GM19463 (cell line): ENCODE data around the gene KNDC1.
"Not testable (repeated sequence)": the region's sequence is repeated elsewhere in the genome, so short reads cannot be mapped to it uniquely, and the experiment has no call there.

Experiments
- ATAC-seq: cut with Tn5 transposase; IDR thresholded peaks from one replicate; pipeline ENCODE4 v1.9.1; 2021; ENCODE audit warnings: mild to moderate bottlenecking, moderate library complexity; ENCODE audit not compliant: unreplicated experiment

The KNDC1 gene

GRCh38 chr10:133141144-133141957 is 18.7 kb upstream of the KNDC1 start:
- no peak for ATAC-seq

GRCh38 chr10:133141958-133142340 is 18.1 kb upstream of the KNDC1 start:
- no peak for ATAC-seq

GRCh38 chr10:133142523-133143199 is 17.4 kb upstream of the KNDC1 start:
- no peak for ATAC-seq

GRCh38 chr10:133143200-133143533 is 16.9 kb upstream of the KNDC1 start:
- no peak for ATAC-seq

GRCh38 chr10:133143546-133143945 is 16.5 kb upstream of the KNDC1 start:
- ATAC-seq, result no peak

- ATAC-seq, result no peak
These were observed 15.2 kb upstream of the KNDC1 start for GRCh38 chr10:133144771-133145170.

GRCh38 chr10:133150226-133150625 is 9.8 kb upstream of the KNDC1 start:
- no peak for ATAC-seq

GRCh38 chr10:133150656-133151055 is 9.4 kb upstream of the KNDC1 start:
- no peak for ATAC-seq

- not testable (repeated sequence) for ATAC-seq
These were observed 8.9 kb upstream of the KNDC1 start for GRCh38 chr10:133151071-133151470.

GRCh38 chr10:133151543-133151972 is 8.5 kb upstream of the KNDC1 start:
- ATAC-seq, result no peak

- no peak for ATAC-seq
These were observed 5.6 kb upstream of the KNDC1 start for GRCh38 chr10:133154411-133154810.

GRCh38 chr10:133154996-133155778 is 4.8 kb upstream of the KNDC1 start:
- no peak for ATAC-seq

GRCh38 chr10:133156674-133157579 is 3.1 kb upstream of the KNDC1 start:
- ATAC-seq, result no peak

- ATAC-seq, result no peak
These were observed 2.2 kb upstream of the KNDC1 start for GRCh38 chr10:133157662-133158436.

GRCh38 chr10:133158437-133158755 is 1.6 kb upstream of the KNDC1 start:
- ATAC-seq, result no peak

GRCh38 chr10:133158756-133159610 is 1.0 kb upstream of the KNDC1 start:
- ATAC-seq, result no peak

- ATAC-seq, result no peak
These were observed 439 bp upstream of the KNDC1 start for GRCh38 chr10:133159611-133159949.

GRCh38 chr10:133160826-133161471 is 930 bp downstream of the KNDC1 start:
- no peak for ATAC-seq
